Ishikawa (cell line): ENCODE results near the gene UBE2D3.

Experiments
- CEBPB ChIP-seq: IDR thresholded peaks from 2 replicates; pipeline ENCODE4 v1.6.1; 2012
- CREB1 ChIP-seq: IDR thresholded peaks from 2 replicates; pipeline ENCODE4 v1.6.1; 2012; ENCODE audit warnings: low read depth
- EGR1 ChIP-seq: IDR thresholded peaks from 2 replicates; pipeline ENCODE4 v1.6.1; 2012
- EP300 ChIP-seq: IDR thresholded peaks from 2 replicates; pipeline ENCODE4 v1.6.1; 2012; ENCODE audit warnings: borderline replicate concordance
- YY1 ChIP-seq: IDR thresholded peaks from 2 replicates; pipeline ENCODE4 v1.6.1; 2012; ENCODE audit warnings: low read depth
- TF ChIP-seq, protein P1 (sequence below): IDR thresholded peaks from 2 replicates; pipeline ENCODE4 v1.6.1; 2012; ENCODE audit warnings: low read depth, mild to moderate bottlenecking
- TF ChIP-seq, protein P2 (sequence below): IDR thresholded peaks from 2 replicates; pipeline ENCODE4 v1.6.1; 2012

DNA sequence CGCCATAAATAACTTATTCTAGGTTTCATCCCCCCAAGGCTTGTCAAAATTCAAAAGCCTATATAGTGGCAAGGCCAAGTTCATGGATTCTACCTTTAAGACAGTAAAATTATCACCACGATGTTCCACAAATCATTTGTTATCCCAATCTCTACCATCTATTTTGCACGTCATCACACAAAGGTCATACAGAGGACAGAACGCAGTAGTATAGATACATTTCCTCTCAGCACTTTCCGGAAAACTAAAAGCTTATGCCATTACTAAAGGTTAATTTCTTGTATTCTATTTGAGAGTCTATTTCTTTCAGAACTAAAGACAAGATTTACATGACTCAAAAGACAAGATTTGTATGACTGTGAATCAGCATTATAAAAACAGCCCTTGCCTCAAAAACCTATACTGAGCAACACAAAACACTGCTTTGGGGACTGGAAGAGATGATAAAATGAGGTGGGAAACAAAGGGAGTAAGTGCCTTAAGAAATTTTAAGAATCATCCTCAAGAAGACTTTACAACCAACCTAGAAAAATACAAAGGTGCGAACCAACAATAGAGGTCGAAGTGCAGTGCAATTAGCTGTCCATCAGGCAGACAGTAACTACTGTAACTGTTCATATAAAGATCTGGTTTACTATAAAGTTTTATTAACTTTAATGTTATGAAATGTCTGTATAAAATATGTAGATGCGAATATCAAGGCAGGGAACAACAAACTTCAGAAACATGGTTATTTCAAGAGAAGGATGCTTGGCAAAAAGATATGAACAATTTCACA, 7.6 kb downstream of the UBE2D3 start:
- TF ChIP-seq EGR1, result no peak
- no peak for TF ChIP-seq YY1
- no peak for TF ChIP-seq CREB1
- TF ChIP-seq, protein P1, sequence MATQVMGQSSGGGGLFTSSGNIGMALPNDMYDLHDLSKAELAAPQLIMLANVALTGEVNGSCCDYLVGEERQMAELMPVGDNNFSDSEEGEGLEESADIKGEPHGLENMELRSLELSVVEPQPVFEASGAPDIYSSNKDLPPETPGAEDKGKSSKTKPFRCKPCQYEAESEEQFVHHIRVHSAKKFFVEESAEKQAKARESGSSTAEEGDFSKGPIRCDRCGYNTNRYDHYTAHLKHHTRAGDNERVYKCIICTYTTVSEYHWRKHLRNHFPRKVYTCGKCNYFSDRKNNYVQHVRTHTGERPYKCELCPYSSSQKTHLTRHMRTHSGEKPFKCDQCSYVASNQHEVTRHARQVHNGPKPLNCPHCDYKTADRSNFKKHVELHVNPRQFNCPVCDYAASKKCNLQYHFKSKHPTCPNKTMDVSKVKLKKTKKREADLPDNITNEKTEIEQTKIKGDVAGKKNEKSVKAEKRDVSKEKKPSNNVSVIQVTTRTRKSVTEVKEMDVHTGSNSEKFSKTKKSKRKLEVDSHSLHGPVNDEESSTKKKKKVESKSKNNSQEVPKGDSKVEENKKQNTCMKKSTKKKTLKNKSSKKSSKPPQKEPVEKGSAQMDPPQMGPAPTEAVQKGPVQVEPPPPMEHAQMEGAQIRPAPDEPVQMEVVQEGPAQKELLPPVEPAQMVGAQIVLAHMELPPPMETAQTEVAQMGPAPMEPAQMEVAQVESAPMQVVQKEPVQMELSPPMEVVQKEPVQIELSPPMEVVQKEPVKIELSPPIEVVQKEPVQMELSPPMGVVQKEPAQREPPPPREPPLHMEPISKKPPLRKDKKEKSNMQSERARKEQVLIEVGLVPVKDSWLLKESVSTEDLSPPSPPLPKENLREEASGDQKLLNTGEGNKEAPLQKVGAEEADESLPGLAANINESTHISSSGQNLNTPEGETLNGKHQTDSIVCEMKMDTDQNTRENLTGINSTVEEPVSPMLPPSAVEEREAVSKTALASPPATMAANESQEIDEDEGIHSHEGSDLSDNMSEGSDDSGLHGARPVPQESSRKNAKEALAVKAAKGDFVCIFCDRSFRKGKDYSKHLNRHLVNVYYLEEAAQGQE, result no peak
- TF ChIP-seq EP300, result no peak
- TF ChIP-seq, protein P2, sequence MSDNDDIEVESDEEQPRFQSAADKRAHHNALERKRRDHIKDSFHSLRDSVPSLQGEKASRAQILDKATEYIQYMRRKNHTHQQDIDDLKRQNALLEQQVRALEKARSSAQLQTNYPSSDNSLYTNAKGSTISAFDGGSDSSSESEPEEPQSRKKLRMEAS, result no peak
- no peak for TF ChIP-seq CEBPB
